Keratinocyte (primary cell): ENCODE data around the gene DAPK2. TPM values are rescaled to one million over a fixed set of nuclear protein-coding genes. Genes with fewer than 3 reads are reported as not detected.
A peak's percentile ranks its signal among the peaks of the same experiment; 100 is the strongest.

Source experiments
- DNase-seq: peaks from one replicate; pipeline ENCODE4 v3.0.0-alpha.2; 2011; ENCODE audit warnings: low read depth, missing footprints, low spot score
- FAIRE-seq: peaks from 2 replicates; lab custom pipeline; 2011; peaks lifted over from hg19 to GRCh38; lab: Jason Lieb, UNC
- H2AFZ ChIP-seq: 2 replicates; pipeline ENCODE4 v1.6.0; 2012; ENCODE audit warnings: low read length, control low read depth, inconsistent platforms; ENCODE audit not compliant: control insufficient read depth
- H3K27ac ChIP-seq: 2 replicates; pipeline ENCODE4 v1.5.1; 2011; ENCODE audit warnings: low read length; ENCODE audit not compliant: control insufficient read depth, insufficient read depth
- H3K27me3 ChIP-seq: 3 replicates; pipeline ENCODE4 v1.6.0; 2011; ENCODE audit warnings: low read length; ENCODE audit not compliant: control insufficient read depth, insufficient read depth; ENCODE audit errors: extremely low read depth
- H3K36me3 ChIP-seq, 2 experiments: 2 replicates in 1 of 2; 3 replicates in 1 of 2; pipeline ENCODE4 v1.5.1; 2011; ENCODE audit warnings: low read length in 2 of 2, mild to moderate bottlenecking in 1 of 2; ENCODE audit not compliant: control insufficient read depth in 2 of 2, insufficient read depth in 2 of 2; ENCODE audit errors: extremely low read depth in 1 of 2
- H3K4me1 ChIP-seq: 3 replicates; pipeline ENCODE4 v1.5.1; 2011; ENCODE audit warnings: low read length; ENCODE audit not compliant: control insufficient read depth, insufficient read depth; ENCODE audit errors: extremely low read depth
- H3K4me2 ChIP-seq: 3 replicates; pipeline ENCODE4 v1.6.0; 2011; ENCODE audit warnings: low read depth, low read length; ENCODE audit not compliant: control insufficient read depth, insufficient read depth; ENCODE audit errors: extremely low read depth
- H3K4me3 ChIP-seq, 3 experiments: fragments of 200-600 bp in 1 of 3; sonication (generic) in 1 of 3; 2 replicates in 2 of 3; 3 replicates in 1 of 3; pipeline ENCODE4 v1.5.1; 2011 to 2016; ENCODE audit warnings: low read length in 3 of 3, mild to moderate bottlenecking in 3 of 3, control low read depth in 2 of 3, inconsistent platforms in 1 of 3, low read depth in 1 of 3, mixed read lengths in 1 of 3, mixed run types in 1 of 3, moderate library complexity in 1 of 3; ENCODE audit not compliant: control insufficient read depth in 2 of 3, insufficient read depth in 2 of 3; ENCODE audit errors: extremely low read depth in 1 of 3
- H3K79me2 ChIP-seq: 2 replicates; pipeline ENCODE4 v1.6.0; 2012; ENCODE audit warnings: low read length; ENCODE audit not compliant: control insufficient read depth, insufficient read depth
- H3K9ac ChIP-seq: 3 replicates; pipeline ENCODE4 v1.6.0; 2011; ENCODE audit warnings: low read length; ENCODE audit not compliant: control insufficient read depth, insufficient read depth; ENCODE audit errors: extremely low read depth
- H3K9me1 ChIP-seq: 3 replicates; pipeline ENCODE4 v1.6.0; 2011; ENCODE audit warnings: low read length; ENCODE audit not compliant: control insufficient read depth, insufficient read depth; ENCODE audit errors: extremely low read depth
- H3K9me3 ChIP-seq: 2 replicates; pipeline ENCODE4 v1.5.1; 2012; ENCODE audit warnings: low read depth, low read length; ENCODE audit not compliant: control insufficient read depth
- H4K20me1 ChIP-seq: 3 replicates; pipeline ENCODE4 v1.6.0; 2011; ENCODE audit warnings: low read length; ENCODE audit not compliant: control insufficient read depth, insufficient read depth; ENCODE audit errors: extremely low read depth
- CTCF ChIP-seq, 3 experiments: IDR thresholded peaks in 1 of 3; conservative IDR thresholded peaks in 1 of 3; optimal IDR thresholded peaks in 1 of 3; 2 replicates in 2 of 3; 3 replicates in 1 of 3; pipeline versions ENCODE3 to v1.5.1; 2011; ENCODE audit warnings: low read length in 3 of 3, mild to moderate bottlenecking in 3 of 3, moderate library complexity in 2 of 3, control low read depth in 1 of 3, inconsistent platforms in 1 of 3; ENCODE audit not compliant: insufficient read depth in 2 of 3; ENCODE audit errors: extremely low read depth in 1 of 3
- EZH2 ChIP-seq: IDR thresholded peaks from one replicate; pipeline ENCODE4 v1.6.1; 2012; ENCODE audit warnings: inconsistent platforms, mild to moderate bottlenecking, low read length, moderate library complexity
- dilution Hi-C: fragments of 300-500 bp; cut with MboI; formaldehyde crosslinking; loops from one replicate; pipeline ENCODE4 v1.7.0; 2020; ENCODE audit warnings: low sequenced_read_pairs; ENCODE audit not compliant: extremely low pct_ligation_motif_present
- polyA plus RNA-seq, 5 experiments: library from polyadenylated mRNA; depleted of rRNA in 3 of 5; stranded (reverse) in 3 of 5; stranded (forward) in 1 of 5; unstranded in 1 of 5; fragments of >200 nt; gene quantifications; 1 replicate in 1 of 5; 2 replicates in 3 of 5; 3 replicates in 1 of 5; pipeline versions ENCODE4 v1.2.1 to v1.2.3, GENCODE V29; 2011 to 2012; ENCODE audit warnings: missing spikeins in 2 of 5, low read depth in 1 of 5, low replicate concordance in 1 of 5

The DAPK2 gene
- polyA plus RNA-seq, 1 donor (not counting 4 experiments of a cell fraction or from before 2014, with no cell fraction given), result 1.4 TPM

GRCh38 chr15:63913336-63913735, 132.9 kb downstream of the DAPK2 start:
- Histone ChIP-seq H3K9me1 (no peaks in the 10 kb centered on the region), H3K79me2 (no peaks in the 10 kb centered on the region), H3K4me2 (peak overlapping the region; percentile 39), H3K27me3 (no peaks in the 10 kb centered on the region), H3K4me3 (no peak overlapping the region), H3K36me3 (no peaks in the 10 kb centered on the region), H4K20me1 (no peaks in the 10 kb centered on the region), H3K4me1 (peaks cover 49% of the 10 kb centered on the region), H2AFZ (peak overlapping the region; percentile 11), H3K9ac (no peak overlapping the region), H3K27ac (no peak overlapping the region), H3K9me3 (no peaks in the 10 kb centered on the region)
- dilution Hi-C loops, result no loop called here
- no peak for DNase-seq
- TF ChIP-seq CTCF (optimal IDR thresholded peaks at IDR 0.05 in 1 of 3, IDR thresholded peaks at IDR 0.05 in 1 of 3, conservative IDR thresholded peaks at IDR 0.05 in 1 of 3; ENCODE audit: extremely low read depth in 1 of 3, insufficient read depth in 2 of 3, low read length in 3 of 3), result no peak
- FAIRE-seq, result no peak

GRCh38 chr15:63912061-63912615, 134.1 kb downstream of the DAPK2 start:
- Histone ChIP-seq H4K20me1 (no peaks in the 10 kb centered on the region), H3K27ac (no peak overlapping the region), H3K9me1 (no peaks in the 10 kb centered on the region), H3K4me2 (no peak overlapping the region), H3K79me2 (no peaks in the 10 kb centered on the region), H3K4me3 (no peak overlapping the region), H3K36me3 (no peaks in the 10 kb centered on the region), H3K27me3 (no peaks in the 10 kb centered on the region), H3K9me3 (no peaks in the 10 kb centered on the region), H3K4me1 (peaks cover 49% of the 10 kb centered on the region), H2AFZ (no peak overlapping the region), H3K9ac (no peak overlapping the region)
- DNase-seq (no peak), FAIRE-seq (no peak)
- TF ChIP-seq EZH2, result no peak
- no peak for TF ChIP-seq CTCF (optimal IDR thresholded peaks at IDR 0.05 in 1 of 3, IDR thresholded peaks at IDR 0.05 in 1 of 3, conservative IDR thresholded peaks at IDR 0.05 in 1 of 3; ENCODE audit: extremely low read depth in 1 of 3, insufficient read depth in 2 of 3, low read length in 3 of 3)
- dilution Hi-C loops, result no loop called here
